GM18519 (cell line): ENCODE data around the gene RBM4B.
A peak's percentile ranks its signal among the peaks of the same experiment; 100 is the strongest.
"Not testable (repeated sequence)": the region's sequence is repeated elsewhere in the genome, so short reads cannot be mapped to it uniquely, and the experiment has no call there.

Source experiments
- ATAC-seq: cut with Tn5 transposase; IDR thresholded peaks from one replicate; pipeline ENCODE4 v1.9.1; 2021; ENCODE audit warnings: mild to moderate bottlenecking, moderate library complexity; ENCODE audit not compliant: unreplicated experiment, low FRiP score

Gene RBM4B

DNA sequence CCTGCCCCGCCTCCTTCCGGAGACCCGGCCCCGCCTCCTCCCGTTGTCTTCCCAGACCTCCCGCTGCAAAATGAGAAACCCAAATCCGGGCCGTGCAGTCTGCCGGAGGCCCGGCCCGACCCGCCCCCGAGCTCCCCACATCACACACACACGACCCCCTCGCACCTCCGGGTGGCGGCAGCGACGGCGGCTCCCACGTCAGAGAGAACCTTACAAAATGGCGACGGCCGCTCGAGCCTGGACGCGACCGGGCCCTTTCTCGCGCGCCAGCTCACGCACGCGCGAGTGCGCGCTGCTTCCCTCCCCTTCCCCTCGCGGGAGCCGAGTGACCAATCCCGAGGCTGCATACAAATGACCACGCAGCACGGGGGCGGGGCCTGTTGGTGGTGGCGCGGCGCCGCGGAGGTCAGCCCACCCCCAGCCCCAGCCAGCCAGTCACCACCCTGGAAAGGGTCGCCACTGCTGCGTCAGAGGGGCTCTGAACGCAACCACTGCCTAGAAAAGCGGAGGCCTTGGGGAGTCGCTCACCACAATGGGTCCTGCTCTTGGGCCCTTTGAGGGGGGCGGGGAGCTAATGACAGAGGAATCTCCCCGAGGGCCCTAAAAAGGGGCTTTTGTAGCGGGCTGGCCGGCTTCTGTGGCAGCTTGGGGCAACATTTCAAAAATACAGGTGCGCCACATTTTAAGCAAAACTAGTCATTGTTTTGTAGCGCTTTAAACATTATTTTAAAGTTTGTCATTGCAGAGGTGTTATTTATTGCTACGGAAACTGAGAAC is at the start of gene RBM4B:
Gene RBM4B (minus strand): TSS at position 289 of the 777 bp plus-strand sequence. CDS start 808 bp downstream, outside the sequence.
- peak; percentile 65 for ATAC-seq

DNA sequence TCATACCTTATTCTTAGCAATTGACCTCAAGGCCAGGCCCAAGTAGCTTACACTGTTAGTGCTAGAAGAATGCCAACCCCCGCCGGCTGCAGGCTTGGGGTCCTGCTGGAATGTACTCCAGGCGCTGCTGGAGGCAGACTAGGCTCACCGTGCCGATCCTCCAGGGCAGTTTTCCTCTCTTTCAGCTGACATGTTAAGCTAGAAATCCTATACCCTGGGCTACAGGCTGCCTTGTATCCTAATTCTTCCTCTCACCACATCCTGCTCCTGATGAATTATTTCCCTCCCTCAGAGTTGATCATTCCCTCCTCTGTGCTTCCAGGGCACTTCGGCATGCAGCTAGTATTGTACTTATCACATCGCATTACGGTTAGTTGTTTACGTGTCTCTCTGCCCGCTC is 48.0 kb upstream of the RBM4B start:
- no peak for ATAC-seq

DNA sequence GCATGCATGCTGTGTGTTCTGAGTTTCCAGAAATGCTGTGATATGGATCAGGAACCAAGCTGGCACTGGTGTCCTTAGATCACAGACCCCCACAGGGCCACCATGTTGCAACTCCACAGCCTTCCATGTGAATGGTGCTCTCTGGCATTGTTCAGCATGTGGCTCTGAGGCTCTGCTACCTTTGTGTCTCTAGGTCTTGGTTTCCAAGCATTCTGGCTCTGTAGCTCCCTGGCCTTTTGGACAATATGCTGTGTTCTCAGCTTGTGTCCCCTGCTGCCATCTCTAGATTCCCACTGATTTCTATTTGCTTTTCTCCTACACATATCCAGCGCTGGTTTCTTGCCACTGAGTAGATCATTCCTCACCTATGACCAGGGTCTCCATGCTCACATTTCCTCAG is 47.4 kb upstream of the RBM4B start:
- ATAC-seq: no peak

DNA sequence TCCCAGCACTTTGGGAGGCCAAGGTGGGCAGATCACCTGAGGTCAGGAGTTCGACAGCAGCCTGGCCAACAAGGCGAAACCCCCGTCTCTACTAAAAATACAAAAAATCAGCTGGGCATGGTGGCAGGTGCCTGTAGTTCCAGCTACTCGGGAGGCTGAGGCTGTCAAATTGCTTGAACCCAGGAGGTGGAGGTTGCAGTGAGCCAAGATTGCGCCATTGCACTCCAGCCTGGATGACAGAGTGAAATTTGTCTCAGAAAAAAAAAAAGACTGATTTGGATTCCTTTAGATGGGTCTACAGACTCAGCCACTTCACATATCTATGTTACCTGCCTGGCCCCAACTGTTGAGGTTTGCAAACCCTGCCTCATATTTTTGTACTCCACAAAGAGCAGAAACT is 46.5 kb upstream of the RBM4B start:
- ATAC-seq: not testable (repeated sequence)

- ATAC-seq: no peak
Observed at GRCh38 chr11:66723693-66724092, 46.0 kb upstream of the RBM4B start.

GRCh38 chr11:66722745-66723651 is 45.3 kb upstream of the RBM4B start:
- no peak for ATAC-seq

DNA sequence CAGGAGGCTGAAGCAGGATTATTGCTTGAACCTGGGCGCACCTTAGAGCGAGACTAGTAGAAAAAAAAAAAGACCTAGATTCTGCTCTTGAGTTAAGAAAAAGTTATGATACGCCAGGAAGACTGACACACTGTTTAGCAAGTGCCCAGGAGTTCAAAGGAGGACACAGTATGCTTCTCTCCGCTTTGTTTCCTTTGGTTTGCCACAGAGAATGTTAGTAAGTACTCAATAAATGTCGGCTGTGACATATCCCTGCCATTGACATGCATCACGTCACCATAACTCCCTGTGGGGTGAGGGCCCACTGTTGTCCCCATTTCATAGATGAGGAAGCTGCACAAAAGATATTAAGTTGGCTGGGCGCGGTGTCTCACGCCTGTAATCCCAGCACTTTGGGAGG is 44.3 kb upstream of the RBM4B start:
- ATAC-seq: no peak

GRCh38 chr11:66720899-66721470 is 43.3 kb upstream of the RBM4B start:
- ATAC-seq: no peak

DNA sequence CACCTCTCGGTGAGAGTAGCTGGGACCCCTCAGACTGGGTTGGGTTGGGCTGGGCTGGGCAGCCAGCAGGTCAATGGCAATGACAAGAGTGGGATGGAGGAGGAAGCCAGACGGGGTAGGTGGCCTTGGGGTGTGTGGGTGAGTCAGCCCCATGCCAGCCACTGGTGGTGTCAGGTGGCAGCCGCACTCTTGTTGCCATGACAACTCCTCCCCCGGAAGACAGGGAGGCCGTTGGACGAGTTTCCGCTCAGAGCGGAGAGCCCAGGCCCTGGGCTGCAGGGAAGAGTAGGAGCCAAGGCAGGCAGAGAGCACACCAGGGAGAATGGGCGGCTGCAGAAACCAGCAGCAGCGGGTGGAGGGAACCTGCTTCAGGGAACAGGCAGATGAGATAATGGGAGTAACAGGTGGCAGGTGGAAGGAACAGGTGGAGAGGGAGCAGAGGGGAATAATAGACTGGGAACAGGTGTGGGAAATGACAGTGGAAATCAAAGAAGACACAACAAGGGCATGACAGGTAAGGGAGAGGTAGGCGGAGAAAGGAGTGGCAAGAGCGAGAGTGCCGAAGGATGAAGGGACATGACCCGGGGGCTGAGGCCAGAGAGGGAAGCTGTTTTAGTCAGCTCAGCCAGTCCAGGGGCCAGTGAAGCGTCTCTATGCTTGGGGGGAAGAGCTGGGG is 42.7 kb upstream of the RBM4B start:
- ATAC-seq: no peak

DNA sequence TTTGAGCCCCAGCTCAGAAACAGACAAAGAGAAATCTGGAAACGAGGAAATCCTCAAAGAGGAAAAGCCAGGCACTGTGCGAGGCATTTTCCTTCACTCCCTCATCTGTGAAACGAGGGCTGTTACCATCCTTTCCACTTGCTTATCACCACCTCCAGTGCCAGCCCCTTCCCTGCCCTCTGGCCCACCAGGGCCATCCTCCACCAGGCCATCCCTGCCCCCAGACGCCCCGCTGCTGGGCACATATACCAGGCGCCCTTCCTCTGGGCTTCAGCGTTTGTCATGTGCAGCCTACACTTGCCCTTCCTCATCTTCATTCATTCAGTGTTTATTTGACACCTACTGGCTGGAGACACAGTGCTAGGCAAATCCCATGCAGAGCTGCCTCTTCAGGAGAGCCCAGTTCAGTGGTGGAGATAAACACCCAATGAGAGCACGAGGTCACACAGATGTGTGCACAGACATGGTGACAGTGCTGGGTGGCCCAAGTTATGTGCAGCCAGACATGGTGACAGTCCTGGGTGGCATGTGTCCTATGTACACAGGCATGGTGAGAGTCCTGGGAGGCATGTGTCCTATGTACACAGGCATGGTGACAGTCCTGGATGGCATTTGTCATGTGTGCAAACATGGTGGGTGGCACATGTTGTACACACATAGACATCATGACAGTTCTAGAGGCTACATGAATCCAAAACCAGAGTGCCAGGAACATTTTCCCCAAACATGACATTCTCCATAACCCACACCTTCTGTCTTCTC is 41.6 kb upstream of the RBM4B start:
- no peak for ATAC-seq

DNA sequence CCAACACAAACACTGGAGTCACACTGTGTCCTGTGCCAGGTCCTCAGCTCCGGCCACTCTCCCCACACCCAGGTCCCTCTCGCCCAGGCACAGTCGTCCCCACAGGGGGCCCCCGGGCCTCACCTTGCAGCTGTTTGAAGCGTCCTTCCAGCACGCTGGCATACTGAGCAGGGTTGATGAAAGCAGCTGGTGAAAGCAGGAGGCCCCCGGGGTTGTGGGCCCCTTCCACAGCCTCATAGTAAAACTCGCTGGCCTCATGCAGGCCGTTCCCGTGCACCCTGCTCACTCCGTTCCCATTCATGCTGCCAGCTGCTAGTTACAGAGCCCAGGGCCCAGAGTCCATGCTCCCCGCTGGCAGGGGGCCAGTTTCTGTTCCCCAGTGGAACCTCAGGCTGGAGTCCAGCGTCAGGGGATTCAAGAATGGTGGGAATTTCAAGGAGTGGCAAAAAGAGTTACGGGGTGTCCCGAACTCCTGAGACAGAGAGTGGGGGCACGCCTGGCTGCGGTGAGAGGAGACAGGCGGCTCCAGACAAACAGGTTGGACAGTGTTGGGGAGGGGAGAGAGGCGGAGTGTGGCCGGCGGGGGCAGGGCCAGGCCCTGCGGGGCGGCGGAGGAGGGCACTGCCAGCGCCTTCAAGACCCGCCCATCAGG is 40.8 kb upstream of the RBM4B start:
- ATAC-seq: no peak

GRCh38 chr11:66717925-66718319 is 40.2 kb upstream of the RBM4B start:
- ATAC-seq: no peak

- ATAC-seq: no peak
Observed at GRCh38 chr11:66716996-66717395, 39.3 kb upstream of the RBM4B start.

DNA sequence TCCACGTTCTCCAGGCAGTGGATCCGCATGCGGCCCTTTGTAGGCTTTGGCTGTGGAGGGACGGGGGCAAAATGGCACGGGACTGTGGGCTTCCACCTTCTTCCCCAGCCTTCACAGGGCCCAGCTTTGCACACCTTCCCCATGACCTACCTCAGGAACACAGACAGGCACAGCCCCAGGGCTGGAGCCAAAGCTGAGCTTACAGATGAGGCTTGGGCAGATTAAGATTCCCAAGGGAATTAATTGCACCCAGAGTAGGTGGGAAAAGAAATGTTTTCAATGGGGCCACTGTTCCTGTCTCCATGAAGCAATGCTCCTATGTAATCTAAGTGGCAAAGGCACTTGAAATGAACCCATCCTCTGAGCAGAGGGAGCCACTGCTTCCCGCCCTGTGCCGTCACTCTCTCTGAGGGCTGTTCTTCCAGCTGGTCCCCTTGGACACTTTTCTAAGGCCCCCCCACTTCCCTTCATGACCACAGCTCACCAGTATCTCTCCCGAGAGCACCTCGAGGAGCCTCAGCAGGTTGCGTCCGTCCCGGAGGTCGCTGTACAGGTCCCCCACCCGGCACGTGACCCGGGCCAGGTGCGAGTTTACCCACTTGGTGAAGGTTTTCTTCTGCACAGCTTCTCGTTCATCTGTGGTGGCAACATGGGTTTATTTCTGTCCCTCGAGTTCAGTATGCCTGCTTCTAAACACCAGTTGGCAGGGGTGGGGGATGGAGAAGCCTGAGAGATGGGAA is 37.8 kb upstream of the RBM4B start:
- ATAC-seq: no peak

- no peak for ATAC-seq
Observed at GRCh38 chr11:66713746-66714480, 36.2 kb upstream of the RBM4B start.

DNA sequence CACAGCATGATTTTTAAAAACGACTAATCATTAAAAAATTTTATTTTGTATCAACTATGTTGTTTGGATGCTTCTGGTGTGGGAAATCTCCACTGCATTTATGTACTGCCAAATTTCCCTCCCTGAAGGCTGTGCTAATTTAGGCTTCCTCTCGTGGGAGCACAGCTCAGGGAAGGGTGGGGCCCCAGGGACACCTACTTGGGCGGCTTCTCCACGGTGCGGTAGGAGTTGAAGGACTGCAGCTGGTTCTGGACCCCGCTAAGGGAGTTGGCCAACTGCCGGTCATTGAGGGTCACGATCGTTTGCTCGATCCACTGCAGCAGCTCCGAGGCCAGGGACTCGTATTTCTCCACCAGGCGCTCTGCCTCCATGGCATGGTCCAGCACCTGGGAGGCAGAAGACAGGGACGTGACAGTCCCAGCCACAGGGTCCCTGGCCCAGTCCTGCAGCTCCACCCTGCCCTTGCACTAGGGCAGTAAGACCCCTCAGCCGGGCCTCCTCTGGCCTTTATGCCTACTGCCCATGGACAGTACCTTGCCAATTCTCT is 32.8 kb upstream of the RBM4B start:
- ATAC-seq: no peak

DNA sequence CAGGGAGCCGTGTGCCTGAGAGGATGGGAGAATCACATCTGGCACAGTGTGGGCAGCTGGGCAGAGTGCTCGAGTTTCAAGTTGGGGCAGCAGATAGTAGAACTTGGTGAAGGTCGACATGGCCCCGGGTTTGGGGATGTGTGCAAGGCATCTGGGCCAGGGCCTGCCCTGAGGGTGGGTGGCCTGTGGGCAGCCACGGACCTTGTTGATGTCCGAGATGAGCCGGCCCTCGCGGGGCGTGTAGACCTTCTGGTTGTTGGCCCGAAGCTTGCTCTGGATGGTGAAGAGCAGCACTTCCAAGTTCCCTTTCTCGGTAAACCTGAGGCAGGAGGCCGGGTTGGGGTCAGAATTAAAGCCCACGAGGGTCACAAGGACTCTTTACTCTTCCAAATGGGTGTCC is 31.0 kb upstream of the RBM4B start:
- ATAC-seq: no peak

- no peak for ATAC-seq
Observed at GRCh38 chr11:66708094-66708493, 30.4 kb upstream of the RBM4B start.
